RWPE1 (cell line): ENCODE data around the gene GRK7.
"Not testable (repeated sequence)": the region's sequence is repeated elsewhere in the genome, so short reads cannot be mapped to it uniquely, and the experiment has no call there.

Source experiments
- CTCF ChIA-PET: fragments of 350-600 bp; sonication (Branson Sonifier 250); formaldehyde crosslinking; extraction: SDS; loops from one replicate; lab custom pipeline; 2021; lab: Yijun Ruan, JAX
- POLR2A ChIA-PET: fragments of 400-600 bp; formaldehyde crosslinking; extraction: SDS; loops from one replicate; lab custom pipeline; 2020; ENCODE audit warnings: antibody characterized with exemption; ENCODE audit not compliant: low non-redundant PET; lab: Yijun Ruan, JAX
- DNase-seq: peaks from one replicate; pipeline ENCODE4 v3.0.0; 2012; ENCODE audit warnings: low spot score
- H3K27ac ChIP-seq: fragments of 450-650 bp; 2 replicates; pipeline ENCODE4 v1.5.1; 2017
- TF ChIP-seq, protein P1 (sequence below): fragments of 450-650 bp; conservative IDR thresholded peaks from 2 replicates; pipeline ENCODE4 v1.5.1; 2017; ENCODE audit warnings: low read depth, mild to moderate bottlenecking

GRK7 gene

DNA sequence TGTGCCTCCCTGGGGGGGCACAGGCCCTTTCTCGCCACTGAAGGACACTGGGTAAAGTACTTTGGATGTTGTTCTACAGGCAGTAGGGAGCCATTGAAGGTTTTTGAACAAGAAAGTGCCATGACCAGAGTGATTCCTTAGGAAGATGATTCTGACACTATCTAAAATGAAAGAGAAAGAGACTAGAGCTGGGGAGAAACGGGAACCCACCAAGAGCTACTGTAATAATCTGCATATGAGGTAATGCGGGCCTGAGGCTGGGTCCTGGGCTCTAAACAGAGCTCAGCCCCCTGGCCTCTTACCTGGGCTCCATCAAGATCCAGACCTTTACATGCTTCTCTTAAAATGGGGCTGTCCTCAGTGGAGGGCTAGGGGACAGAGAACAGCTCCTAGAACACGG lies 24.9 kb downstream of the GRK7 start:
- POLR2A ChIA-PET: no interaction called here
- TF ChIP-seq, protein P1, sequence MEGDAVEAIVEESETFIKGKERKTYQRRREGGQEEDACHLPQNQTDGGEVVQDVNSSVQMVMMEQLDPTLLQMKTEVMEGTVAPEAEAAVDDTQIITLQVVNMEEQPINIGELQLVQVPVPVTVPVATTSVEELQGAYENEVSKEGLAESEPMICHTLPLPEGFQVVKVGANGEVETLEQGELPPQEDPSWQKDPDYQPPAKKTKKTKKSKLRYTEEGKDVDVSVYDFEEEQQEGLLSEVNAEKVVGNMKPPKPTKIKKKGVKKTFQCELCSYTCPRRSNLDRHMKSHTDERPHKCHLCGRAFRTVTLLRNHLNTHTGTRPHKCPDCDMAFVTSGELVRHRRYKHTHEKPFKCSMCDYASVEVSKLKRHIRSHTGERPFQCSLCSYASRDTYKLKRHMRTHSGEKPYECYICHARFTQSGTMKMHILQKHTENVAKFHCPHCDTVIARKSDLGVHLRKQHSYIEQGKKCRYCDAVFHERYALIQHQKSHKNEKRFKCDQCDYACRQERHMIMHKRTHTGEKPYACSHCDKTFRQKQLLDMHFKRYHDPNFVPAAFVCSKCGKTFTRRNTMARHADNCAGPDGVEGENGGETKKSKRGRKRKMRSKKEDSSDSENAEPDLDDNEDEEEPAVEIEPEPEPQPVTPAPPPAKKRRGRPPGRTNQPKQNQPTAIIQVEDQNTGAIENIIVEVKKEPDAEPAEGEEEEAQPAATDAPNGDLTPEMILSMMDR: no peak
- no peak for DNase-seq
- H3K27ac ChIP-seq: no peak overlapping the region
- CTCF ChIA-PET: no interaction called here

DNA sequence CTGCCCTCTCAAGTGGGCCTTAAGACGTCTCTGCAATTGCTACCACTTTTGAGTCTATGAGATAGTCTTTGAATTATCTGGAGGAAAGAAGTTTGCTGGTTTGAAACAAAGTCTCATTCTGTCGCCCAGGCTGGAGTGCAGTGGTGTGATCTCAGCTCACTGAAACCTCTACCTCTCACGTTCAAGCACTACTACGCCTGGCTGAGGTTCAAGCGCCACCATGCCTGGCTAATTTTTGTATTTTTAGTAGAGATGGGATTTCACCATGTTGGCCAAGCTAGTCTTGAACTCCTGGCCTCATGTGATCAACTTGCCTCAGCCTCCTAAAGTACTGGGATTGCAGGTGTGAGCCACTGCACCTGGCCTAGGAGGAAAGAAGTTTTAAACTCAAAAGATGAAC lies 25.5 kb downstream of the GRK7 start:
- H3K27ac ChIP-seq, POLR2A ChIA-PET, CTCF ChIA-PET, DNase-seq: not testable (repeated sequence)

DNA sequence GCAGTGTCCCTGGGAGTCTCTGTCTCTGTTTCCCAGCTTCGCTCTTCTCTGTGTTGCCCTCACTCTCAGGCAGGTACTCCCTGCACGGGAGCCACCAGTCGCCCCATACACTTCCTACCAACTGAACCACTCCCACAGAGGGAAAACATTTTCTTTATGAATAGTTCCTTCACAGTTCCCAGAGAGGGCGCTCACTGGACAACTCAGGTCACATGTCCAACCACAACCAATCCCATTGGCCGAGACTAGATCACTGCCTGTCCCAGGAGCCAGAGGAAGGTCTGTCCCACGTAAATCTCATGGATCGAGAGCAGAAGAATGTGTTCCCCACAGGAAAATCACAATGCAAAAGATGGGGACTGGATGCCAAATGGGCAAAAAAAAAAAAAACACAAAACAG lies 26.1 kb downstream of the GRK7 start:
- ChIA-PET POLR2A (no interaction called here), CTCF (no interaction called here)
- no peak overlapping the region for H3K27ac ChIP-seq
- TF ChIP-seq, protein P1: no peak
- no peak for DNase-seq

DNA sequence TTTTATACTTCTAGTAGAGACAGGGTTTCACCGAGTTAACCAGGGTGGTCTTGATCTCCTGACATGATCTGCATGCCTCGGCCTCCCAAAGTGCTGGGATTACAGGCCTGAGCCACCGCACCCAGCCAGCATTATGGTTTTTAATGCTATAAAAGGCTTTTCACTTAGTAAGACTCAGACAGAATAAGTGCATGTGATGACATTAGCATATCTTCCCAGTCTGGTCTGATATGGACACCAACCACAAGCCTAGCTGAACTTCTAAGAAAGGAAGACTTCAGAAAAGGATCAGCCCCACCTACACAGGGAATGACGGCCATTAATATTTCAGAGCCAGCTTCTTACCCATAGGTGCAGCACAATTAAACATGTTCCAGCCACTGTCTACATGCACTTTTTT lies 27.0 kb downstream of the GRK7 start:
- ChIA-PET CTCF (no interaction called here), POLR2A (no interaction called here)
- DNase-seq: no peak
- TF ChIP-seq, protein P1: no peak
- H3K27ac ChIP-seq: no peak overlapping the region

DNA sequence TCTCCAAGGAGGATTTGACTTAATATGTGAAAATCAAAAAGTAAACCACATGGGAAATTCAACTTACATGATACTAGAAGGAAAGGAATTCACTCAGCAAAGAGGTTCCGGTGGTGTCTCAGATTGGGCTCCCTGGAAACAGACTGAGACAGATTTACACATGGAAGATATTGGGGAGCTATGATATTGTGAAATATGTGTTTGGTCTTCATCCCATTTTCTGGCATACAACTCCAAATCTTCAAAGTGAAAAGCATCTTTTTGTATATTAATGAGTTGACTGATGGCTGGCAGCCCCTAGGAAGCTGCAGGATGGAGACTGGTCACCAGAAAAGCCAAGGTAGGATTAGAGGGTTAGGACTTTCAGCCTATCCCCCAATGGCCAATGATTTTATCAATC lies 29.3 kb downstream of the GRK7 start:
- H3K27ac ChIP-seq: no peak overlapping the region
- POLR2A ChIA-PET: no interaction called here
- CTCF ChIA-PET: interaction anchor here (0.6 to 0.7 kb wide), 2 partner anchors 387 to 514 kb away, joined by 3 read pairs; no protein-coding TSS in a partner anchor
- no peak for DNase-seq
- TF ChIP-seq, protein P1: no peak

DNA sequence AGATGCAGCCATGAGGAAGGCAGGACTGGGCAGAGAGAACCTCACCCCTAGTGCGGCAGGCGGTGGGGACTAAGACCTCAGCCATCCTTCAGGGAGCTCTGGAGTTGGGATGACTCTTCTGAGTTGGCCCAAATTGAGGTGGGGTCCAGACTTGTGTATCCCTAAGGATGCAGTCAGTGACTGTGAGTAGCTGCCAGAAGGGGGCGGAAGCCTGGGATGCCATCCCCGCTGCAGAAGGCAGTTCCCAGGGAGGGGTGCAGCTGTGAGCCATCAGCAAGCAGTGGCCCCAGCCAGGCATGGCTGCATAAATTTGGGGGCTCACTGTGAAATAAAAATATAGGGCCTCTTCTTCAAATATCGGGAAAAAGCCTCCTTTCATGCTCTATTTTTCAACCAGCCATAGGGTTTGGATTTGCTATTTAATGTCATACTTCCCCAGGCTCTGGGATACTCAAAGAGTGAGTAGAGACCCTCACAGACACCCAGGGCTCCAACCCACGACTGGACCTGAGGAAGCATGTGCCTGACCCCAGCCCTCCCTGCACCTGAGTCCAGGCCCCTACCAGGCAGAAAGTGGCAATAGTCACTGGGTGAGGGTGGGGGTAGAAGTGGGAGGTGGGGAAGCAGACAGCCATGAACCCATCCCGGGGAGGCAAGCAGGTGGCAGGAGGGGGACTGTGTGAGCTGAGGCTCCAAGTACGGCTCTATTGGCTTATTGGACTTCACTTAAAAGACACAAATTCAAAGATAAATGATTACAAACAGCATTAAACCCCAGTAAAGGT lies 30.5 kb downstream of the GRK7 start:
- ChIA-PET CTCF (no interaction called here), POLR2A (no interaction called here)
- TF ChIP-seq, protein P1: no peak
- no peak overlapping the region for H3K27ac ChIP-seq
- no peak for DNase-seq

DNA sequence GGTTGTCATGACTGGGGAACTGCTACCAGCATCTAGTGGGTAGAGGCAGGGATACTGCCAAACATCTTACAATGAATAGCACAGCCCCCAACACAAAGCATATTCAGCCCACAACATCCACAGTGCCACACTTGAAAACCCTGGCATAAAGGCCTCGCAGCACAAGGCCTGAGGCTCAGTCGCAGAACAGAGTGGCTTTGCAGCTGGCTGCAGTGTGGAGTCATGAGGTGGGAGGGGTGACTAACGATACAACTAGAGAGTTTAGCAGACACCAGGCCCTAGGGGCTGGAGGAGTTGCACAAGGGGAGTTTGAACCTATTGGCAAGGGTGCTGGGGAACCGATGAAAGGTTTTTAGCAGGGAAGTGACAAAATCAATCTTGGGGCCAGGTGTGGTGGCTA lies 32.1 kb downstream of the GRK7 start:
- no peak for DNase-seq
- no peak overlapping the region for H3K27ac ChIP-seq
- POLR2A ChIA-PET: no interaction called here
- TF ChIP-seq, protein P1: no peak
- CTCF ChIA-PET: interaction anchor here (1.0 kb wide), 1 partner anchor 80 kb away, joined by 3 read pairs; no protein-coding TSS in a partner anchor
